Endometrium (tissue), 2 donors: ENCODE measurements around the gene CADPS.

Experiments
- FAIRE-seq: peaks from 2 replicates; lab custom pipeline; 2012; peaks lifted over from hg19 to GRCh38; lab: Jason Lieb, UNC
- donor health status: control.
- donor health status: control.

The CADPS gene

GRCh38 chr3:62873761-62874710 is 1.2 kb downstream of the CADPS start:
- no peak for FAIRE-seq

GRCh38 chr3:62873451-62873760 is 1.8 kb downstream of the CADPS start:
- no peak for FAIRE-seq

GRCh38 chr3:62872318-62872717 is 2.9 kb downstream of the CADPS start:
- FAIRE-seq, result no peak

- no peak for FAIRE-seq
Measured at GRCh38 chr3:62870321-62870720, 4.9 kb downstream of the CADPS start.

- FAIRE-seq, result no peak
Measured at GRCh38 chr3:62863648-62864047, 11.6 kb downstream of the CADPS start.

GRCh38 chr3:62859203-62859791 is 15.9 kb downstream of the CADPS start:
- FAIRE-seq, result no peak

GRCh38 chr3:62845996-62846395 is 29.2 kb downstream of the CADPS start:
- no peak for FAIRE-seq

GRCh38 chr3:62843508-62843907 is 31.7 kb downstream of the CADPS start:
- FAIRE-seq, result no peak

GRCh38 chr3:62839748-62840147 is 35.5 kb downstream of the CADPS start:
- FAIRE-seq, result no peak

GRCh38 chr3:62837145-62837787 is 38.0 kb downstream of the CADPS start:
- no peak for FAIRE-seq

GRCh38 chr3:62835554-62836236 is 39.5 kb downstream of the CADPS start:
- no peak for FAIRE-seq

GRCh38 chr3:62833538-62833937 is 41.7 kb downstream of the CADPS start:
- FAIRE-seq, result no peak

GRCh38 chr3:62832553-62832952 is 42.7 kb downstream of the CADPS start:
- FAIRE-seq, result no peak

GRCh38 chr3:62830727-62831322 is 44.4 kb downstream of the CADPS start:
- no peak for FAIRE-seq

- FAIRE-seq, result no peak
Measured at GRCh38 chr3:62827550-62827949, 47.7 kb downstream of the CADPS start.

GRCh38 chr3:62824965-62825592 is 50.1 kb downstream of the CADPS start:
- no peak for FAIRE-seq

- no peak for FAIRE-seq
Measured at GRCh38 chr3:62823461-62824050, 51.7 kb downstream of the CADPS start.

- no peak for FAIRE-seq
Measured at GRCh38 chr3:62822905-62823304, 52.3 kb downstream of the CADPS start.

- no peak for FAIRE-seq
Measured at GRCh38 chr3:62818347-62818746, 56.9 kb downstream of the CADPS start.

GRCh38 chr3:62817678-62818077 is 57.5 kb downstream of the CADPS start:
- FAIRE-seq, result no peak

- FAIRE-seq, result no peak
Measured at GRCh38 chr3:62815981-62816380, 59.2 kb downstream of the CADPS start.
